Rectal smooth muscle tissue (tissue), 1 donor: ENCODE results near the gene COG1.
"Not testable (repeated sequence)": the region's sequence is repeated elsewhere in the genome, so short reads cannot be mapped to it uniquely, and the experiment has no call there.

Source experiments
- H3K27ac ChIP-seq: one replicate; pipeline ENCODE4 v1.7.0; 2013; ENCODE audit warnings: low read depth, low read length, inconsistent platforms
- H3K27me3 ChIP-seq: one replicate; pipeline ENCODE4 v1.7.0; 2013; ENCODE audit warnings: low read length; ENCODE audit not compliant: control insufficient read depth, insufficient read depth
- H3K36me3 ChIP-seq: one replicate; pipeline ENCODE4 v1.7.0; 2013; ENCODE audit warnings: low read length; ENCODE audit not compliant: control insufficient read depth, insufficient read depth
- H3K4me1 ChIP-seq: one replicate; pipeline ENCODE4 v1.7.0; 2013; ENCODE audit warnings: low read length; ENCODE audit not compliant: control insufficient read depth, insufficient read depth
- H3K4me3 ChIP-seq: one replicate; pipeline ENCODE4 v1.7.0; 2013; ENCODE audit warnings: low read length
- H3K9ac ChIP-seq: one replicate; pipeline ENCODE4 v1.7.0; 2013; ENCODE audit warnings: low read length

Gene COG1

GRCh38 chr17:73192894-73193701, at the start of gene COG1:
TSS of gene COG1 (plus strand) at chr17:73193055. CDS start at chr17:73193070, 15 bp downstream.
- Histone ChIP-seq H3K4me1 (peaks cover 8% of the 10 kb centered on the region), H3K27me3 (no peaks in the 10 kb centered on the region), H3K4me3 (peak within 1 kb of the TSS; percentile 94), H3K27ac (peak within 1 kb of the TSS; percentile 84), H3K36me3 (peaks cover 11% of the 10 kb centered on the region), H3K9ac (peak within 1 kb of the TSS; percentile 76)

GRCh38 chr17:73144209-73144608, 48.6 kb upstream of the COG1 start:
- not testable (repeated sequence) for H3K36me3 ChIP-seq, H3K4me1 ChIP-seq, H3K27me3 ChIP-seq, H3K27ac ChIP-seq, H3K9ac ChIP-seq, H3K4me3 ChIP-seq

- H3K9ac ChIP-seq: no peak overlapping the region
- H3K36me3 ChIP-seq: no peaks in the 10 kb centered on the region
- H3K27ac ChIP-seq: no peak overlapping the region
- no peaks in the 10 kb centered on the region for H3K27me3 ChIP-seq
- no peak overlapping the region for H3K4me3 ChIP-seq
- no peaks in the 10 kb centered on the region for H3K4me1 ChIP-seq
Measured at GRCh38 chr17:73145641-73146040, 47.2 kb upstream of the COG1 start.

GRCh38 chr17:73147791-73148190, 45.1 kb upstream of the COG1 start:
- not testable (repeated sequence) for H3K27me3 ChIP-seq, H3K27ac ChIP-seq, H3K4me3 ChIP-seq, H3K36me3 ChIP-seq, H3K9ac ChIP-seq, H3K4me1 ChIP-seq

- Histone ChIP-seq H3K36me3 (no peaks in the 10 kb centered on the region), H3K9ac (no peak overlapping the region), H3K4me3 (no peak overlapping the region), H3K27ac (no peak overlapping the region), H3K4me1 (no peaks in the 10 kb centered on the region), H3K27me3 (no peaks in the 10 kb centered on the region)
Measured at GRCh38 chr17:73148540-73149334, 44.1 kb upstream of the COG1 start.

- H3K36me3 ChIP-seq, H3K27me3 ChIP-seq, H3K4me1 ChIP-seq, H3K27ac ChIP-seq, H3K4me3 ChIP-seq, H3K9ac ChIP-seq: not testable (repeated sequence)
Measured at GRCh38 chr17:73150622-73151300, 42.1 kb upstream of the COG1 start.

GRCh38 chr17:73151916-73152632, 40.8 kb upstream of the COG1 start:
- no peaks in the 10 kb centered on the region for H3K4me1 ChIP-seq
- no peak overlapping the region for H3K4me3 ChIP-seq
- no peaks in the 10 kb centered on the region for H3K27me3 ChIP-seq
- no peak overlapping the region for H3K9ac ChIP-seq
- no peak overlapping the region for H3K27ac ChIP-seq
- no peaks in the 10 kb centered on the region for H3K36me3 ChIP-seq

GRCh38 chr17:73155410-73156165, 37.3 kb upstream of the COG1 start:
- H3K27me3 ChIP-seq: no peaks in the 10 kb centered on the region
- H3K36me3 ChIP-seq: no peaks in the 10 kb centered on the region
- H3K9ac ChIP-seq: no peak overlapping the region
- no peak overlapping the region for H3K27ac ChIP-seq
- H3K4me1 ChIP-seq: no peaks in the 10 kb centered on the region
- no peak overlapping the region for H3K4me3 ChIP-seq

GRCh38 chr17:73156166-73156840, 36.6 kb upstream of the COG1 start:
- H3K27ac ChIP-seq: no peak overlapping the region
- H3K4me3 ChIP-seq: no peak overlapping the region
- H3K4me1 ChIP-seq: no peaks in the 10 kb centered on the region
- no peak overlapping the region for H3K9ac ChIP-seq
- no peaks in the 10 kb centered on the region for H3K27me3 ChIP-seq
- H3K36me3 ChIP-seq: no peaks in the 10 kb centered on the region

GRCh38 chr17:73156887-73157520, 35.9 kb upstream of the COG1 start:
- Histone ChIP-seq H3K36me3 (no peaks in the 10 kb centered on the region), H3K27ac (no peak overlapping the region), H3K4me1 (no peaks in the 10 kb centered on the region), H3K4me3 (no peak overlapping the region), H3K9ac (no peak overlapping the region), H3K27me3 (no peaks in the 10 kb centered on the region)

- no peak overlapping the region for H3K4me3 ChIP-seq
- no peak overlapping the region for H3K9ac ChIP-seq
- H3K36me3 ChIP-seq: no peaks in the 10 kb centered on the region
- no peaks in the 10 kb centered on the region for H3K27me3 ChIP-seq
- H3K27ac ChIP-seq: no peak overlapping the region
- no peaks in the 10 kb centered on the region for H3K4me1 ChIP-seq
Measured at GRCh38 chr17:73157521-73157890, 35.3 kb upstream of the COG1 start.
